GM20000 (cell line): ENCODE results near the gene CLSTN2.

Experiments used
- DNase-seq: peaks from one replicate; pipeline ENCODE4 v3.0.0; 2012; ENCODE audit warnings: low spot score
- TF ChIP-seq, protein P1 (sequence below): IDR thresholded peaks from 2 replicates; pipeline ENCODE4 v1.5.1; 2012; ENCODE audit warnings: mild to moderate bottlenecking, control low read depth; ENCODE audit errors: extremely low read depth, missing control alignments

Gene CLSTN2

DNA sequence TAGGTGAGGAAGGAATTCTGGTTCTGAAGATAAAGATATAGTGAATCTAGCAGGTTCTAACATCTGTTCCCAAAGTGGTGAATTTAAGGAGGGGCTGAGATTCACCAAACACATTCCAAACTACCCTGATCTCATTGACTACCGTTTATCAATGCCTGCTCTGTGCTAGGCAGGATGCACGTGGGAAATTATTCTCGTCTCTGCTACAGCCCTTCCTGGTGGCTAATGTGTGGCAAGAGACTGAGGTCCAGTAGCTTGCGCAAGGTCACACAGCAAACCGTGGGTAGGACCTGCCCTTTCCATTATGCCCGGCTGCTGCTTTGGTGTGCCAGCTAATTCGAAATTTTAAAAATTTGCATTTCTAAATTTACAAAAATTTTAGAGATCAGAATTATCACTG is 533.4 kb downstream of the CLSTN2 start:
- TF ChIP-seq, protein P1, sequence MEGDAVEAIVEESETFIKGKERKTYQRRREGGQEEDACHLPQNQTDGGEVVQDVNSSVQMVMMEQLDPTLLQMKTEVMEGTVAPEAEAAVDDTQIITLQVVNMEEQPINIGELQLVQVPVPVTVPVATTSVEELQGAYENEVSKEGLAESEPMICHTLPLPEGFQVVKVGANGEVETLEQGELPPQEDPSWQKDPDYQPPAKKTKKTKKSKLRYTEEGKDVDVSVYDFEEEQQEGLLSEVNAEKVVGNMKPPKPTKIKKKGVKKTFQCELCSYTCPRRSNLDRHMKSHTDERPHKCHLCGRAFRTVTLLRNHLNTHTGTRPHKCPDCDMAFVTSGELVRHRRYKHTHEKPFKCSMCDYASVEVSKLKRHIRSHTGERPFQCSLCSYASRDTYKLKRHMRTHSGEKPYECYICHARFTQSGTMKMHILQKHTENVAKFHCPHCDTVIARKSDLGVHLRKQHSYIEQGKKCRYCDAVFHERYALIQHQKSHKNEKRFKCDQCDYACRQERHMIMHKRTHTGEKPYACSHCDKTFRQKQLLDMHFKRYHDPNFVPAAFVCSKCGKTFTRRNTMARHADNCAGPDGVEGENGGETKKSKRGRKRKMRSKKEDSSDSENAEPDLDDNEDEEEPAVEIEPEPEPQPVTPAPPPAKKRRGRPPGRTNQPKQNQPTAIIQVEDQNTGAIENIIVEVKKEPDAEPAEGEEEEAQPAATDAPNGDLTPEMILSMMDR: no peak
- DNase-seq: no peak

DNA sequence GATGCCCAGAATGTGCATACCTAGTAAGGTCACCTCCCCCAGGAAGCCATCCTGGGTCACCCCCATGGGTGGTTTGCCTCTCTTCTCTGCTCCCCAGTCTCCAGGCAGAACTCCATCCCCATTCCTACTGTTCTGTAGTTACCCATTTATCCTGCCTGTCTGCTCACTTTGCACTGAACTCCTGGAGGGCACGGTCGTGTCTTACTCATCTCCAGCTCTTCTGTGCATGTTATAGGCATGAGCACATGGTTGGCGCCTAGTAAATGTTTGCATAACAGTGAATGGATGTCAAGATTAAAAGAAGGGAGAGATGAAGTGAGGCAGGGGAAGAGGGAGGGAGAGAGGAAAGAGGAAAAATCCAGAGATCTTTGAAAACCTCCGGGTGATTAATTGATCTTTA is 534.5 kb downstream of the CLSTN2 start:
- DNase-seq: no peak
- TF ChIP-seq, protein P1: no peak

DNA sequence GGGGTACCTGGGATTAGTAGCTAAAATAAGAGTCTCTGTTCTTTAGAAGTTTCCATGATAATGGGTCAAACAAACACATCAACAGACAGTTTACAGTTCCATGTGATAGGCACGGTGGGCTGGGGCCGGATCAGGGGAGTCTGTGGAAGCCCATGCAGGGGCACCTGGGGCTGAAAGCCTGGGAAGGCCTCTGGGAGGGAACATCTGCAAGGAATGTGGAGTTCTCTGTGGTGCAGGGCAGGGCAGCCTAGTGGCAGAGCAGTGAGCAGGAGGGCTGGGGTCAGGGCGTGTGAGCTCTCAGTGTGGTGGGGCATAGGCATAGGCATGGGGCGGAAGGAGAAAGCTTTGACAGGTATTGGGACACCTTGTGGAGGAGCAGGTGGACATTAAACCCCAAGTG is 535.2 kb downstream of the CLSTN2 start:
- TF ChIP-seq, protein P1: no peak
- DNase-seq: no peak

DNA sequence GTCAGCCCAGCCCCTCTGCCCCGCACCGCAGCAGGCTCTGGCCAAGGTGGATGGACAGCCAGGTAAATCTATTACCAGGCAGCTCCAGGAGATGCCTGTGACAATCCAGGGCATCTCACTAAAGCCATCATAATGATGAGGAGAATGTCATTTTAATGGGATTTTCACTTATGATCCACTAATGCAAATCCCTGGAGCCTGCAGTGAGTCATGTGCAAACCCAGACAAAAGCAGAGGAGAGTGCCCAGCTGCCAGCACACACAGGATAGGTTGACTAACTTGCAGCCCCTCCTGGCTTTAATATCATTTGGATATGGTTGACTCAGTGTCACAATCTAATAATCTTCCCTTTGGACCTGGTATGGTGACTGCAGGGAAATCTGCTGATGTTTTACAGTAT is 536.0 kb downstream of the CLSTN2 start:
- DNase-seq: no peak
- TF ChIP-seq, protein P1: no peak

DNA sequence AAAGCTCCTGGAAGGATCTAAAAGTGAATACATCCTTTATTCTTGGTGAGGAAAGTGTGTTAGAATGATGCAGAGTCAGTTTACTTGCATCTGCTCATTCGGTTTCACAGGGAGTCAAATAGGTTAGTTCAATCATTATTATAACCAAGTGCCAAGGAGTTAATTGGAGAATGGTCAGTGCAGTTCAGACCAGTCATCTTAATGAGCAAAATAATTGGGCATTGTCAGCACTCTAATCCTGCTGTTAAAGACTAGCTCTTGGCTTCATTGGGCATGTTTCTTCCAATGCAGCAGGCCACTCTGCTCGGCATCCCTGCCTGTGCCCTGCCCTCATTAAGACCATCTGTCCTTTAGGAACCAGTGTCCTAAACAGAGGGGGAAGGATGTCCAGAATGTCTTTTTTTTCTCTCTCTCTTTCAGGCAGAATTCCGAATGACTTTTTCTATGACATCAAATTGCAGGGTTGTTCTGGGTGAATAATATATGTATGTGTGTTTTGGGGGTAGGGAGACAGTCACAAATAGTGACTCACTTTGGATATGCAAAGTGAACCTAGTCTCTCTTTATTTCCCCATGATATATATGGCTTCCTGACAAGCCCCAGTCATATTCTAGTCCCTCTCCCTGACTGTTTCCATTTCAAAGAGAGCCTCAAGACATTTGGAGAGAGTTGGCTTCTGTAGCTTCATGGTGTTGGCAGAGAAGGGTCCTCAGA is 537.5 kb downstream of the CLSTN2 start:
- TF ChIP-seq, protein P1: no peak
- DNase-seq: no peak

DNA sequence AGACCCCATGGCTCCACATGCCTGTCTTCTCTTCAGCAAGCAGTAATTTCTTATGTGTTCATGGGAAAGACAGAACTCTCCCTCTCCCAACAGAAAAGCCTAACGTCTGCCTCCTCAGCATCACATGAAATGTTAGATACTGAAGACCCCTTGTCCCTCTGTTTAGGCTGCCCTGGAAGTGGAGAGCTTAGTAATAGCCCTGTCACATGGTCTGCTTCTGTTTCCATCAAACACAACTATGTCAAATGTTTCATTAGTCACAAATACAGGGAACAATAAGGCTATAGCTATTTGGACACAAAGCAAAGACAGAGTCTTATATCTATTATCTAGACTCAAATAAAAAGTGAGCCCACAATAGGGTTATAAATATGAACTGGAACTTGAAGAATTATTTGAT is 552.6 kb downstream of the CLSTN2 start:
- TF ChIP-seq, protein P1: no peak
- DNase-seq: no peak

DNA sequence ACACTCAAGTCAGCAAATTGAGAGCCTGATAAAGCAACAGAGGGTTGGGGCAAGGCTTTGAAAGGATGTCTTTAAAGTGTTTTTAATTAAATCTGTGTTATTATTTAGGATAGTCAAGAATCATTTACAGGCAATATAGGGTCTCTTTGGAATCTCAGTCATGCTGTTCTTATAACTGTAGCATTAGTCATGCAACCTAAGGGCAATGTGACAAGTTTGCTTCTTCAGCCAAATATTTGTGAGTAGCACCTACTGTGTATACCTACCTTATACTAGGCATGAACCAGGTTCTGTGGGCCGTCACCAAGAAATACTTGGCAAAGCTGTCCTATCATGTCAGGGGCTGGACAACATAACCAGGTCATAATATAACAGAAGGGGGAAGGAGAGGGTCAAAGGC is 558.3 kb downstream of the CLSTN2 start:
- TF ChIP-seq, protein P1: no peak
- DNase-seq: no peak
